CD4-positive, alpha-beta T cell treated with Interleukin-15 for 4 hours (primary cell): Measurements from ENCODE around the gene IL33.

Experiments
- DNase-seq: peaks from one replicate; pipeline ENCODE4 v3.0.0-alpha.2; 2020; ENCODE audit warnings: low spot score

Gene IL33

GRCh38 chr9:6216951-6217350 lies 1.3 kb downstream of the IL33 start:
- DNase-seq: no peak

DNA sequence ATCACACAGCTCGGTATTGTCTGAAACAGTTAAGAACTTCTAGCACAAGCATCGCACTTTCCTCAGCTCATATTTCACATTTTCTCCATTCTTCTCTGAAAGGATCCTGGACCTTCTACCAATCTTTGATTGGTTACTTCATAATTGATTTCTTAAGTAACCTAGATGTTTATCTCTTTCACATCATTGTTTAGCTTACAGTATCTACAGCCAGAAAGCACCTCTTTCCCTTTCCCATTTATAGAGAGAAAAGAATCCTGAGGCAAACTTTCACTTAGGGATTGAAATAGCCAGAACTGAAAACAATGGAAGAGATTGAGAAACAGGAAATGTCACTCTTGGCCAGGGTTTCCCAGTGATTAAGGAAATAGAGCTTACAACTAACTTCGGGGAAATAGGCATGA lies 2.5 kb downstream of the IL33 start:
- DNase-seq: no peak

- no peak for DNase-seq
Measured at GRCh38 chr9:6219040-6219439, 3.4 kb downstream of the IL33 start.

GRCh38 chr9:6219981-6220380 lies 4.4 kb downstream of the IL33 start:
- DNase-seq: no peak

DNA sequence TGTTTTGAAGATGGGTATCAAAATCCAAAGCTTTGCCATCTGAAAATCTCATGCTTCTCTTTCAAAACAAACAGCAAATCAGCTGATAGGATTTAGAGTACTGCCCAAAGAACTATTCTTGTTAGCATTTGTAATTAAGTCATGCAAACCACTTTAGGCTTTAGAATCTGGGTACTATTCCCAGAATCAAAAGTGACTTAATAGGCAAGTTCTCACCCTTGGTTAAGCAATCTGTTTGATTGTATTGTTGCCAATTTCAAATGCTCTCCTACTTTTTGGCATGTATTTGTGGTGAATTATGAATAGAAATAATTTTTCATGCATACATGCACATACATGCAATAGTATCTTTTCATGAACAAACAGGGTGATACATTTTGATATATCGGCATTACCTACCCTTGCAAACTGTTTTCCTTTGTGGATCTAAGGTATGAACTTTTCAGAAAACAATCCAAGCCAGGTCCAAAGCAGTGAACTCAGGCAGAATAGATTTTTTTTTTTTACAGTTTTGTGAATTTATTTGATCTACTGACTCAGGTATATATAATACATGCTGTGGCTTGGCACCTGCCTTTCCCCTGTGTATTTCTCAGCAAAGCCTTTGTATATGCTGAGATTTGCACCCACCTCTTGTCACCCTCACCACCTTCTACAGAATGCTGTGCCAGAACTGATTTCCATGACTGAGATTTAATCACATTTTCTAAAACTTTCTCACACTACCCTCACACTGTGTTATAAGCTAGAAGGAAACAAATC lies 9.0 kb downstream of the IL33 start:
- no peak for DNase-seq

GRCh38 chr9:6226696-6227095 lies 11.1 kb downstream of the IL33 start:
- DNase-seq: no peak

DNA sequence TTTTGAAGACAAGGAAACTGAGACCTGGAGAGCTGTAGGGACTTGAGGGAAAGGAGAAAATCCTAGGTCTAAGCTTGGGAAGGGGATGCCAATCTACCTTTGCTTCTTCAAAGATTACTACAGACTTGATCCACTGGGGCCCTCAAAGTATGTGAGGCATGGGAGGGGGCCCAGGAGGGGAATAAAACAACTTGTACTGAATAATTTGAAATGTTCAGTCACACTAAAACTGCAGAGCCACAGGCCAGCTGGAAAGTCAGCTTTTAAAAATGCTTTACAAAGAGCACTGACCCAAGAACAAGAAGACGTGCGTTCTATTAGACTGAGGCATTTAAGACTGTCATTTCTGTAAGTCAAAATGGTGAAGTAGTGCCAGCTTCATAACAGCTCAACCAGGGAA lies 13.6 kb downstream of the IL33 start:
- DNase-seq: no peak

DNA sequence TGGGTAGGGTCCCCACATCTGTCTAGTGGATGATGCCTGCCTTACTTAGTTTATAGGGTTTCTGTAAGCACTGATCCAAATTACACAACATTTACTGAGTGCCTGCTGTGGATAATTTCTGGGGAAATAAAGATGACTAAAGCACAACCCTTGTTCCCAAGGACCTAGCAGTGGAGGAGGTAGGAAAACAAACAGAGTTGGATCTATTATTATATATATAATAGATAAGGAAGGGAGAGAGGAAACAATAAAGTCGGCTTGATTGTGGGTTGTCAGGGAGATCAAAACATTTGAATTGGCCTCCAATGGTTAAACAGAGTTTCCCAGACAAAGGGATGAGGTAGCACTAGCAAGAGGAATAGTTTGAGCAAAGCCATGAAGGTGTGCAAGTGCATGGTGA lies 14.0 kb downstream of the IL33 start:
- DNase-seq: no peak

- DNase-seq: no peak
Measured at GRCh38 chr9:6230037-6230780, 14.6 kb downstream of the IL33 start.

- DNase-seq: no peak
Measured at GRCh38 chr9:6232336-6232945, 16.8 kb downstream of the IL33 start.

DNA sequence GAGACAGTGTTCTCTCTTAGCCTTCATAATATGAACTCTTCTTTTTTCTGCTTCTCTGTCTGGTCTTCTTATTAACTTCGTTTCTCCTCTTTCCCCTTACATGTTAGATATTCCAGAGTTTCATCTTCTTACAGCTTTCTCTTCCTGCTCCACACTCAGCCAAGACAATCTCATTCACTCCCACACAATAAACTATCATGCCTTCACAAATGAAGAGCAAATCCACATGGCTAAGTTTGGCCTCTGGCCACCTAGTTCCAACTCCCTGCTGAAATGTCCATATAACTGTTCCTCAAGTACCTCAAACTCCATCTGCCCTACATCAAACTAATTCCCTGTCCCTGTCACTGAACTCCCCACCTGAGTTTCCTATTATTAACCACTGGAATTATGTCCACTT lies 18.4 kb downstream of the IL33 start:
- no peak for DNase-seq

- no peak for DNase-seq
Measured at GRCh38 chr9:6237267-6237666, 21.7 kb downstream of the IL33 start.

GRCh38 chr9:6239048-6239461 lies 23.4 kb downstream of the IL33 start:
- no peak for DNase-seq

GRCh38 chr9:6239694-6240093 lies 24.1 kb downstream of the IL33 start:
- DNase-seq: no peak

DNA sequence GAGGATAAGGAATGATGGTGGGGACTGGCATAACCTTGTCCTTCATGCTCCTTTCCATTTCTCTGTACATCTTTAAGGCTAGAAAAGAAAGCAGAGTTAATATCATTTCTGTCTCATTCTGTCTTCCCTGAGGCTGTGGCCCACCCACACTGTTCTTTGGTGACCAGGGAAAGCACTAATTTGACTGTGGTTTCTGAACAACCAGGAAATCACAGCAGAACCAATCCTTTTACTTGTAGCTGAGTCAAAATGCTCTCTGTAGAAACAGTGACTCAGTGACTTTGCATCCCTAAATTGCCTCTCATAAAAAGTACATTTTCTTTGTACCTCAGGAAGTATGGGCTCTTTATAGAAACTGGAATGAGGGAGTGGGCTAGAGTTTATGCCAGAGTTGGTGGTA lies 28.1 kb downstream of the IL33 start:
- DNase-seq: no peak

- DNase-seq: no peak
Measured at GRCh38 chr9:6247266-6247665, 31.7 kb downstream of the IL33 start.

GRCh38 chr9:6268826-6269397 lies 53.3 kb downstream of the IL33 start:
- DNase-seq: no peak

- no peak for DNase-seq
Measured at GRCh38 chr9:6270896-6271295, 55.3 kb downstream of the IL33 start.

DNA sequence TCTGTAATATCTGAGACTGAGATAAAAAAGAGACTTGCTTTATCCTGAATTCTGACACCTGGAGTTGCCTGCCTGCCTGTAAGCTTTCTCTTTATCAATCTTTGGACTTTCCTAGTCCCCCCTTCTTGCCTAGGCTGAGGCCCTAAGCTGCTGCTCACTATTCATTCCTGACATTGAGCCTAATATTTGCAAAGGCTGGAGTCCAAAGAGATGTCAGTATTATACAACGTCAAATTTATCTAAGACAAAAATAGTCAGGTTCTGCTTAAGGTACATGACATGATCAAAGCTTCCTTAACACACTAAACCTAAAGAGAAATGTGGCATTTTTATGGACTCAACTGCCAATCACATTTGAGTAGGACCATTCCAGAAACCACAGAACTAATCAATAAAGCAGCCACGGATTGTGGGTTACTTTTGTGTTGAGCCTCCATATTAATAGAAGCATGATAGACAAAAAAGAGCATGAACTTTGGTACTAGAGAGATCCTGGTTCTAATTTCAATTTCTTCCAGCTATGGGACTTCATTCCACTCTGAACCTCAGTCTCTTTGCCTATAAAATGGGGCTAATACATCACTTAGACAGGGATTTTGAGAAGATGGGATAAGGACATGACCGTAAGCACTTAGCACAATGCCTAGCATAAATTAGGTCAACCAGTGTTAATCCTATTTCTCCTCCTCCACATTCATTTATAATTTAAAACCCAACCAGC lies 56.1 kb downstream of the IL33 start:
- no peak for DNase-seq

GRCh38 chr9:6272229-6272598 lies 56.6 kb downstream of the IL33 start:
- DNase-seq: no peak

- DNase-seq: no peak
Measured at GRCh38 chr9:6277417-6277816, 61.8 kb downstream of the IL33 start.

DNA sequence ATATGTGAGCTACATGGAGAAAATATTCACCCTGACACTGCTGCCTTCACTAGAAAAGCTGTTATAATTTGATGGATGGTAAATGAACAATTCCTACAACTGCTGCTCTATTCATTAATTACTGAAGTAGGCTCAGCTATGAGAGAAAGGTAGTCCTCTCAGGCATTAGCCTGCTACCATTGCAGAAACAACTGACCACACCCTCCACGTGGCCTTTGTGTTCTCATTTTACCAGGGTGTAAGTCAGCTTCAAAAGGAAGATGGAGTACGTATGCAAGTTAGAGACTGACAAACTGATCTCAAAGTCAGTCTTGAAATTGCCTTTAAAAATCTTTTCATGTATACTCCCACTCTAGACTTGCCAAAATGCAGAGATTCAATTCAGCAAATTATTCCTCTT lies 86.3 kb downstream of the IL33 start:
- no peak for DNase-seq
